ENCODE data around the gene ADGRA1.

Gene ADGRA1

DNA sequence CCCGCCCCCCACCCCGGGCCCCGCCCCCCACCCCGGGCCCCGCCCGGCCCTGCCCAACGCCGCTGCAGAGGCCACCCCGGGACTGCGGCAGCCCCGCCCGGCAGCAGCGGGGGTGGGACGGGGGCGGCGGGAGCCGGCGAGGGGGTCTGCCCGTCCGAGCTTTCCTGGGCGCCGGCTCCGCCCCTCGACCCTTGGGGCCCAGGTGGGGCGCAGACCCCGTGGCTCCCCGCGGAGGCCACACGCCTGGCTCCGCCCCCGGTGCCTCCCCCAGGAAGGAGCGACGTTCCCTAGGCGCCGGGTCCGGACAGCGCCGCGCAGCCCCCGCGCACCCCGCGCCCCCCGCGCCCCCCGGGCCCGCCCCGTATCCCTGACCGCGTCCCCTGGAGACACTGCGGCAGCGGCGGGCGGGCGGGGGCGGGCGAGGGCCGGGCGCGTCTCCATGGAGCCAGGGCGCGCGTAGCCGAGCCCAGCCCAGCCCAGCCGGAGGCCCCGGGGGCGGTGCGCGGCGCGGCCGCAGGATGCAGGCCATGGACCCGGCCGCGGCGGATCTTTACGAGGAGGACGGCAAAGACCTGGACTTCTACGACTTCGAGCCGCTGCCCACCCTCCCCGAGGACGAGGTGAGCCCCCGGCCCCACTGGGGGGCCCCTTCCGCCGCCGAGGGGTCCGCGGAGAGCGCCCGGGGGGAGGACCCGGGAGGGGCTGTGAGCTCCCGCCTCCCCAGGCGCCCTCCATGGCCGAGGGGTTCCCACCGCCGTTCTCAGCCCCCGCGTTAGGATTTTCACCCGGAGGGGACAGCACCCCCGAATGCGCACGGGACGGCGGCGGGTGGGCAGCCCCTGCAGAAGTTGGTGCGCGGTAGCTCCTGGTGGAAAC, 72.5 kb downstream of the ADGRA1 start, which contains the start of gene KNDC1:
TSS of gene KNDC1 (plus strand) at position 270 of the 876 bp plus-strand sequence. CDS start at position 519, 249 bp downstream.
- DNase-seq (ENCODE audit: low read depth) = peak; percentile 23
- TF ChIP-seq, protein P1, sequence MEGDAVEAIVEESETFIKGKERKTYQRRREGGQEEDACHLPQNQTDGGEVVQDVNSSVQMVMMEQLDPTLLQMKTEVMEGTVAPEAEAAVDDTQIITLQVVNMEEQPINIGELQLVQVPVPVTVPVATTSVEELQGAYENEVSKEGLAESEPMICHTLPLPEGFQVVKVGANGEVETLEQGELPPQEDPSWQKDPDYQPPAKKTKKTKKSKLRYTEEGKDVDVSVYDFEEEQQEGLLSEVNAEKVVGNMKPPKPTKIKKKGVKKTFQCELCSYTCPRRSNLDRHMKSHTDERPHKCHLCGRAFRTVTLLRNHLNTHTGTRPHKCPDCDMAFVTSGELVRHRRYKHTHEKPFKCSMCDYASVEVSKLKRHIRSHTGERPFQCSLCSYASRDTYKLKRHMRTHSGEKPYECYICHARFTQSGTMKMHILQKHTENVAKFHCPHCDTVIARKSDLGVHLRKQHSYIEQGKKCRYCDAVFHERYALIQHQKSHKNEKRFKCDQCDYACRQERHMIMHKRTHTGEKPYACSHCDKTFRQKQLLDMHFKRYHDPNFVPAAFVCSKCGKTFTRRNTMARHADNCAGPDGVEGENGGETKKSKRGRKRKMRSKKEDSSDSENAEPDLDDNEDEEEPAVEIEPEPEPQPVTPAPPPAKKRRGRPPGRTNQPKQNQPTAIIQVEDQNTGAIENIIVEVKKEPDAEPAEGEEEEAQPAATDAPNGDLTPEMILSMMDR (IDR thresholded peaks at IDR 0.05; ENCODE audit: low read length, missing control alignments) = no peak
- peak within 1 kb of the TSS; percentile 47 for H3K4me3 ChIP-seq (replicated peaks; ENCODE audit: low read depth, low read length)

DNA sequence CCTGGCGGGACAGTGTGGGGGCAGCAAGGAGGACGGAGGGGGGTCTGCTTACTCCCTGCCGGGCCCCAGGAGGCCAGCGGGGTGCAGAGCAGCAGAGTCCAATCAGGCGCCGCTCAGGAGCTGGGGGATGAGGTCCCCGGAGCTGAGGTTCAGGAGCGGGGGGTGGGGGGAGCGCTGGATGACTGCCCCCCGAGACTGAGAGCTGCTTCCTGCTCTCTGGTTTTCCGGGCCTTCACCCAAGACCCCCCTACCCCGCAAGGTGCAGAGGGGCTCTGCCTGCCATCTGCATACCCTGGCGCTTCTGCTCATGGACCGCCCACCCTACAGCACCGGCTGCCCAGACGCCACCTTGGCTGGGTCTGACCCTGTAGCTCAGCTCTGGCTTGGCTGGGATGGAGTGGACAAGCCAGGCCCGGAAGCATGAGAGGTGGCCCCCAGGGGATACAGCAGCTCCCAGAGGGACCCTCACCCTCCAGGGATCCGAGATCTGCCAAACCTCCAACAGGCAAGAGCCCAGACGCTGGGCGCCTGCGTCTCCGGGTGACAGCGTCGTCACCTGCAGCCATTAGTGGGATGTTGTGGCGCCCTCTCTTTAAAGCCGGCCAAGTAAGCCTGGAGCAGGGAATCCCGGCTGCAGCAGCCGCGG, 73.2 kb downstream of the ADGRA1 start:
- H3K4me3 ChIP-seq (replicated peaks; ENCODE audit: low read depth, low read length) = peak overlapping the region; percentile 47
- TF ChIP-seq, protein P1 (IDR thresholded peaks at IDR 0.05; ENCODE audit: low read length, missing control alignments) = no peak
- DNase-seq (ENCODE audit: low read depth) = no peak

DNA sequence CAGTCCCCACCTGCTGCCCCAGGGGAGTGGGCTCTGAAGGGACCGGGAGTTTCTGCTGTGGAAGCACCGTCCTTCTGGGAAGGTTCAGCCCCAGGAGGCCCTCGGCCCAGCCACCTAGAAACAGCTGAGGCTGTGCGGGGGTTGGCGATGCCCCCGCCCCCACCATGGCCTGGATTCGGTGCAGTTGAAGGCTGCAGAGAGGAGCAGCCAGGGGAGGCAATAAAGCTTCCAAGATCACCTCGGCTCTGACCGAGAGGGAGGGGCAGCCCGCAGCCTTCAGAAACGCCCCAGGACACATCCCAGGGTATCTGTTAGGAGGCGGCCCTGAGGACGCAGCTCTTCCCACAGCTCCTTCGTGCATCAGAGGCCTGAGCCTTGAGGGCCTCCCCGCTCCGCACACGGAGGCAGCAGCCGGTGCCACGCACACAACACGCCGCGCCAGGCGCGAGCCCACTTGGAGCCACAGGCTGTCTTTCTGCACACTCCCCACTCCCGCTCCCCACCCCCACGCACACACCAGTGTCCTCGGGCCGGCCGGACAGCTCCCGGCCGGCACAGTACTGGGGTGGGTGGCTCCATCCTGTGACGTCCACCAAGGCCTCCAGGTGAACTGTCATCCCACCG, 73.9 kb downstream of the ADGRA1 start:
- no peak overlapping the region for H3K4me3 ChIP-seq (replicated peaks; ENCODE audit: low read depth, low read length)
- TF ChIP-seq, protein P1 (IDR thresholded peaks at IDR 0.05; ENCODE audit: low read length, missing control alignments) = no peak
- no peak for DNase-seq (ENCODE audit: low read depth)

DNA sequence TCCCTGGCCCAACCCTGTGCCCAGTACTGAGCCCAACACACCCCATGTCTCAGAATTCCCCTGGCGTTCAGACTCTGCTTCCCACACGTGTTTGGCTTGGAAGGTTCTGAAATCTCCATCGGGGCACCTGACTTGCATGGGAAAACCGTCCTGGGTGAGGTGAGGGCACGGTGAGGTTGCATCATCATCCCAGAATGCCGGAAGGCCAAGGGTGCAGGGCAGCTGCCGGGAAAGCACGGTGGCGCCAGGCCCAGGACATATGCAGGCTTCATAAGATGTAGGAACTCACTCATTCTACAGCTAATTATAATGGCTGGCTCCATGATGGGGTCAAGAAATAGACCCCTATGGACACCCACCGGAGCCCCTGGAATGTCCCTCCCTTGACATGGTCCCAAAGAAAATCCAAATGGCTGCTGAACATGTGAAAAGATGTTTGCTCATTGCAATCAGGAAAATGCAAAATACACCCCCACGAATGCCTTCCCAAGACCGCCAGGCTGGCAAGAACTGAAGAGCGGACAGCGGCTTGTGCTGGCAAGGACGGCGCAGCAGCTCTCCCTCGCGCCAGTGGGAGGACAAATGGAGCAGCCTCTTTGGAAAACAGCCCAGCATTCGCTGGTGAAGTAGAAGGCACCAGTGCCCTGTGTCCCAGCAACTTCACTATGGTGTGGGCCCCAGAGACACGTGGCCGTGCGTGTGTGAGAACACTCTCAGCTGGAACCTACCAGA, 74.6 kb downstream of the ADGRA1 start:
- no peak overlapping the region for H3K4me3 ChIP-seq (replicated peaks; ENCODE audit: low read depth, low read length)
- no peak for DNase-seq (ENCODE audit: low read depth)
- TF ChIP-seq, protein P1 (IDR thresholded peaks at IDR 0.05; ENCODE audit: low read length, missing control alignments) = no peak

DNA sequence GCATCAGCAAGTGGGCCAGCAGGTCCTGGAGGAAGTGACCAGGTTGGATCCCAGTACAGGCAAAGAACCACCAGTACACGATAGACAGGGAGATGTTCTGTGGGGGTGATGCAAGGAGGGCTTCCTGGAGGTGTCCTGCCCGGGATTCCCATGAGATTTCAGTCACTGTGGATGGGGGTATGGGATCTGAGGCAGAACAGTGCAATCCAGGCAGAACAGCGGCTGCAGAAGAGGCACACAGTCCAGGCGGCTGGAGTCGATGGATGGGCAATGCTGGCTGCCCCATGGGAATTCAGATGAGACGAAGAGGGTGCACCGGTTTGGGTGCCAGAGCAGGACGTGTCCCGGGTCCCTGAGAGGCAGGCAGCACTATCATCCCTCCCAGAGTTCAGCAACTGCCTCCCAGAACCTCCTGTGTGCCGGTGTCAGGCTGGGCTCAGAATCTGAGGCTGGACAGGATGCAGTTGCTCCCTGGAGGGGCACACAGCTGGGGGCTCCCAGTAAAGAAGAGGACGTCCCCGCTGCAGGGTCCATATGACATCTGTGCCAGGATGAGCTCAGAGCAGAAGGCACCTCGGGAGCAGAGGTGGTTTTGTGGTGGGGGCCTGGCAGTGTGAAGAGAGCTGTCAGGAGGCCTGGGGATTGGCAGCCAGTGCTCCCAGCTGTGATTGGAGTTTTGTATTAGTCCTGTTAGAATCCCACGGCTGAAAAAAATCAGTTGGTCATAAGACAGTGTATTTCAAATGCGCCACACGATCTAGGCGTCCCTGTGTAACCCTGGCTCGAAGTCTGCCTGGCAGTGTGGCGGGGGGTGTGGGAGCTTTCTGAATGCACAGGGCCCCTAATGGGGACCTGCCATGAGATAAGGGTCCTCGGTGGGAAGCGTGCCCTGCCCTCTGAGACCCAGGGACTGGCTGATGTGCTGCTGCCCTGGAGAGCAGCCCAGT, 75.5 kb downstream of the ADGRA1 start:
- TF ChIP-seq, protein P1 (IDR thresholded peaks at IDR 0.05; ENCODE audit: low read length, missing control alignments) = no peak
- DNase-seq (ENCODE audit: low read depth) = no peak

More for the DNA sequence above, 75.5 kb downstream of the ADGRA1 start:
- H3K4me3 ChIP-seq (replicated peaks; ENCODE audit: low read depth, low read length) = no peak overlapping the region

Data from fibroblast of pulmonary artery (primary cell).